ENCODE data around the gene NSF. TPM values are rescaled to one million over a fixed set of nuclear protein-coding genes. Genes with fewer than 3 reads are reported as not detected.

NSF gene
- total RNA-seq, 2 experiments from 2014 or later = 41.4 to 46.2 TPM

GRCh38 chr17:46770818-46771560 is 180.5 kb downstream of the NSF start:
- peak; percentile 57 for ATAC-seq
- ChIA-PET POLR2A (no interaction called here), CTCF (no interaction called here)
- H3K36me3 Mint-ChIP-seq (ENCODE audit: low read depth) = no peaks in the 10 kb centered on the region
- H3K27me3 Mint-ChIP-seq = peaks cover 32% of the 10 kb centered on the region
- no peak for TF ChIP-seq CTCF (IDR thresholded peaks at IDR 0.05)
- no peak overlapping the region for H3K27ac Mint-ChIP-seq
- H3K4me1 Mint-ChIP-seq (ENCODE audit: low read depth) = peaks cover 19% of the 10 kb centered on the region
- H3K4me3 Mint-ChIP-seq = peak overlapping the region; percentile 53
- H3K9me3 Mint-ChIP-seq = no peaks in the 10 kb centered on the region
- peak; percentile 43 for DNase-seq
- intact Hi-C loops (cut with micrococcal nuclease) = no loop called here

GRCh38 chr17:46771561-46772474 is 181.3 kb downstream of the NSF start:
- H3K27ac Mint-ChIP-seq = no peak overlapping the region
- intact Hi-C loops (cut with micrococcal nuclease) = no loop called here
- H3K36me3 Mint-ChIP-seq (ENCODE audit: low read depth) = no peaks in the 10 kb centered on the region
- CTCF ChIA-PET = no interaction called here
- H3K4me3 Mint-ChIP-seq = peak overlapping the region; percentile 66
- peaks cover 19% of the 10 kb centered on the region for H3K4me1 Mint-ChIP-seq (ENCODE audit: low read depth)
- TF ChIP-seq CTCF (IDR thresholded peaks at IDR 0.05) = no peak
- POLR2A ChIA-PET = no interaction called here
- H3K9me3 Mint-ChIP-seq = no peaks in the 10 kb centered on the region
- peaks cover 36% of the 10 kb centered on the region for H3K27me3 Mint-ChIP-seq
- ATAC-seq (peak; percentile 24), DNase-seq (peak; percentile 25)

GRCh38 chr17:46772475-46773220 is 182.2 kb downstream of the NSF start:
- H3K27me3 Mint-ChIP-seq = peaks cover 38% of the 10 kb centered on the region
- no peak for TF ChIP-seq CTCF (IDR thresholded peaks at IDR 0.05)
- POLR2A ChIA-PET = no interaction called here
- no peak for DNase-seq
- H3K27ac Mint-ChIP-seq = no peak overlapping the region
- intact Hi-C loops (cut with micrococcal nuclease) = no loop called here
- H3K4me1 Mint-ChIP-seq (ENCODE audit: low read depth) = peaks cover 19% of the 10 kb centered on the region
- peak overlapping the region; percentile 66 for H3K4me3 Mint-ChIP-seq
- no peaks in the 10 kb centered on the region for H3K9me3 Mint-ChIP-seq
- CTCF ChIA-PET = no interaction called here
- no peak for ATAC-seq
- no peaks in the 10 kb centered on the region for H3K36me3 Mint-ChIP-seq (ENCODE audit: low read depth)

- ATAC-seq = no peak
Measured at GRCh38 chr17:46773221-46773605, 182.7 kb downstream of the NSF start.

More at GRCh38 chr17:46773221-46773605, 182.7 kb downstream of the NSF start:
- no peak overlapping the region for H3K4me3 Mint-ChIP-seq
- no peak overlapping the region for H3K27ac Mint-ChIP-seq
- intact Hi-C loops (cut with micrococcal nuclease) = no loop called here
- H3K27me3 Mint-ChIP-seq = peaks cover 38% of the 10 kb centered on the region
- DNase-seq = no peak
- H3K9me3 Mint-ChIP-seq = no peaks in the 10 kb centered on the region
- POLR2A ChIA-PET = no interaction called here
- peaks cover 19% of the 10 kb centered on the region for H3K4me1 Mint-ChIP-seq (ENCODE audit: low read depth)
- TF ChIP-seq CTCF (IDR thresholded peaks at IDR 0.05) = no peak
- H3K36me3 Mint-ChIP-seq (ENCODE audit: low read depth) = no peaks in the 10 kb centered on the region
- CTCF ChIA-PET = no interaction called here
